Measurements from ENCODE around the gene SLC6A4. TPM values are rescaled to one million over a fixed set of nuclear protein-coding genes. Genes with fewer than 3 reads are reported as not detected.

Gene SLC6A4
- total RNA-seq, 1 donor from 2014 or later = 9.4 TPM

DNA sequence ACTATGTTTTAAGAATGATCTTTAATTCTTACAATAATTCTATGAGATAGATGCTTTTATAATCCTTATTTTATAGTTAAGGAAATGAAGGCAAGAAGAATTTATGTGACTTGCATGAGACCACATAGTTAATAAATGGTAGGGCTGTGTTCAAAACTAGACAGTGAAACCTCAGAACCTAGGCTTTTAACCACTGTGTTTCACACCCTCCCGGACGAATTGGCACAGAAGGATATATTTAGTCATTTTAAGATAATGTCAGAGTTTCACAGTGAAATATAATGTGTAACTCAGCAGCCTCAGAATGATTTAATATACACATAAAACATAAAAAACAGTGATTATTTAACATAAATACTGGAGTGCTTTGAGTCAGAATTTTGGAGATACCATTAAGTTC, 61.8 kb downstream of the SLC6A4 start:
- no peak overlapping the region for H3K4me3 Mint-ChIP-seq
- H3K27ac Mint-ChIP-seq = no peak overlapping the region
- no peaks in the 10 kb centered on the region for H3K9me3 Mint-ChIP-seq
- peaks cover 24% of the 10 kb centered on the region for H3K36me3 Mint-ChIP-seq
- no peaks in the 10 kb centered on the region for H3K4me1 Mint-ChIP-seq (ENCODE audit: unreplicated experiment)
- TF ChIP-seq, protein P1, sequence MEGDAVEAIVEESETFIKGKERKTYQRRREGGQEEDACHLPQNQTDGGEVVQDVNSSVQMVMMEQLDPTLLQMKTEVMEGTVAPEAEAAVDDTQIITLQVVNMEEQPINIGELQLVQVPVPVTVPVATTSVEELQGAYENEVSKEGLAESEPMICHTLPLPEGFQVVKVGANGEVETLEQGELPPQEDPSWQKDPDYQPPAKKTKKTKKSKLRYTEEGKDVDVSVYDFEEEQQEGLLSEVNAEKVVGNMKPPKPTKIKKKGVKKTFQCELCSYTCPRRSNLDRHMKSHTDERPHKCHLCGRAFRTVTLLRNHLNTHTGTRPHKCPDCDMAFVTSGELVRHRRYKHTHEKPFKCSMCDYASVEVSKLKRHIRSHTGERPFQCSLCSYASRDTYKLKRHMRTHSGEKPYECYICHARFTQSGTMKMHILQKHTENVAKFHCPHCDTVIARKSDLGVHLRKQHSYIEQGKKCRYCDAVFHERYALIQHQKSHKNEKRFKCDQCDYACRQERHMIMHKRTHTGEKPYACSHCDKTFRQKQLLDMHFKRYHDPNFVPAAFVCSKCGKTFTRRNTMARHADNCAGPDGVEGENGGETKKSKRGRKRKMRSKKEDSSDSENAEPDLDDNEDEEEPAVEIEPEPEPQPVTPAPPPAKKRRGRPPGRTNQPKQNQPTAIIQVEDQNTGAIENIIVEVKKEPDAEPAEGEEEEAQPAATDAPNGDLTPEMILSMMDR (conservative IDR thresholded peaks at IDR 0.05) = no peak
- H3K27me3 Mint-ChIP-seq = no peaks in the 10 kb centered on the region
- DNase-seq (ENCODE audit: extremely low spot score, unreplicated experiment) = no peak

GRCh38 chr17:30172560-30172959, 62.9 kb downstream of the SLC6A4 start:
- TF ChIP-seq, protein P1 (conservative IDR thresholded peaks at IDR 0.05) = no peak
- no peaks in the 10 kb centered on the region for H3K9me3 Mint-ChIP-seq
- peaks cover 24% of the 10 kb centered on the region for H3K36me3 Mint-ChIP-seq
- H3K27me3 Mint-ChIP-seq = no peaks in the 10 kb centered on the region
- no peak overlapping the region for H3K4me3 Mint-ChIP-seq
- no peaks in the 10 kb centered on the region for H3K4me1 Mint-ChIP-seq (ENCODE audit: unreplicated experiment)
- no peak for DNase-seq (ENCODE audit: extremely low spot score, unreplicated experiment)
- H3K27ac Mint-ChIP-seq = no peak overlapping the region

- H3K9me3 Mint-ChIP-seq = no peaks in the 10 kb centered on the region
- H3K36me3 Mint-ChIP-seq = peaks cover 22% of the 10 kb centered on the region
- TF ChIP-seq, protein P1 (conservative IDR thresholded peaks at IDR 0.05) = no peak
- H3K27me3 Mint-ChIP-seq = no peaks in the 10 kb centered on the region
- peak overlapping the region; percentile 50 for H3K27ac Mint-ChIP-seq
- H3K4me3 Mint-ChIP-seq = no peak overlapping the region
- DNase-seq (ENCODE audit: extremely low spot score, unreplicated experiment) = no peak
- H3K4me1 Mint-ChIP-seq (ENCODE audit: unreplicated experiment) = no peaks in the 10 kb centered on the region
Observed at GRCh38 chr17:30170415-30170987, 65.0 kb downstream of the SLC6A4 start.

GRCh38 chr17:30165960-30166359, 69.5 kb downstream of the SLC6A4 start:
- Mint-ChIP-seq H3K36me3 (peaks cover 18% of the 10 kb centered on the region), H3K27me3 (no peaks in the 10 kb centered on the region), H3K9me3 (no peaks in the 10 kb centered on the region), H3K27ac (no peak overlapping the region), H3K4me3 (no peak overlapping the region), H3K4me1 (ENCODE audit: unreplicated experiment) (no peaks in the 10 kb centered on the region)
- no peak for DNase-seq (ENCODE audit: extremely low spot score, unreplicated experiment)
- TF ChIP-seq, protein P1 (conservative IDR thresholded peaks at IDR 0.05) = no peak

DNA sequence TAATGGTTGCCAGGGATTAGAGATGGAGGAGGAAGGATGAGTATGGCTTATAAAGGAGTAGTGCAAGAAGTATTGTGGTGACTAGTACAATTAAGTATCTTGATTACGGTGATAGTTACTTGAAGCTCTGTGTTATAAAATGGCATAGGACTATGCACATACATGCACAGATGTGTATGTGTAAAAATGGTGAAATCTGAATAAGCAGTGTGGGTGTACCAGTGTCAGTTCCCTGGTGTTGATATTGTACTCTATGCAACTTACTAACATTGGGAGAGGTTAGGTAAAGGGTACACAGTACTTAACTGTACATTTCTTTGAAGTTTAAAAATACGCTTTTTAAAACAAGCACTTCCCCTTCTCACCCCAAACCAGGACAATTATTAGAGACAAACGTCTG, 70.3 kb downstream of the SLC6A4 start:
- Mint-ChIP-seq H3K9me3 (no peaks in the 10 kb centered on the region), H3K36me3 (peaks cover 21% of the 10 kb centered on the region), H3K27me3 (no peaks in the 10 kb centered on the region), H3K4me3 (no peak overlapping the region), H3K4me1 (ENCODE audit: unreplicated experiment) (no peaks in the 10 kb centered on the region), H3K27ac (no peak overlapping the region)
- DNase-seq (ENCODE audit: extremely low spot score, unreplicated experiment) = no peak
- TF ChIP-seq, protein P1 (conservative IDR thresholded peaks at IDR 0.05) = no peak

GRCh38 chr17:30164531-30164930, 71.0 kb downstream of the SLC6A4 start:
- Mint-ChIP-seq H3K36me3 (peaks cover 26% of the 10 kb centered on the region), H3K27me3 (no peaks in the 10 kb centered on the region), H3K27ac (no peak overlapping the region), H3K9me3 (no peaks in the 10 kb centered on the region), H3K4me3 (no peak overlapping the region), H3K4me1 (ENCODE audit: unreplicated experiment) (no peaks in the 10 kb centered on the region)
- no peak for DNase-seq (ENCODE audit: extremely low spot score, unreplicated experiment)
- TF ChIP-seq, protein P1 (conservative IDR thresholded peaks at IDR 0.05) = no peak

Measured in type B pancreatic cell (in vitro differentiated cells).